GM21367 (cell line): ENCODE data around the gene RORC.
A peak's percentile ranks its signal among the peaks of the same experiment; 100 is the strongest.
"Not testable (repeated sequence)": the region's sequence is repeated elsewhere in the genome, so short reads cannot be mapped to it uniquely, and the experiment has no call there.

Source experiments
- ATAC-seq: cut with Tn5 transposase; IDR thresholded peaks from one replicate; pipeline ENCODE4 v1.9.1; 2021; ENCODE audit not compliant: unreplicated experiment

RORC gene

GRCh38 chr1:151807131-151807530 is 24.5 kb downstream of the RORC start:
- no peak for ATAC-seq

- no peak for ATAC-seq
Measured at GRCh38 chr1:151806170-151806569, 25.4 kb downstream of the RORC start.

GRCh38 chr1:151805066-151805820 is 26.4 kb downstream of the RORC start, which contains the start of gene LINGO4:
Gene LINGO4 (minus strand): TSS chr1:151805419. CDS start chr1:151802704, 2,715 bp downstream.
- no peak for ATAC-seq

- ATAC-seq, result no peak
Measured at GRCh38 chr1:151803915-151804314, 27.7 kb downstream of the RORC start.

GRCh38 chr1:151803164-151803563 is 28.4 kb downstream of the RORC start:
- no peak for ATAC-seq

GRCh38 chr1:151802372-151802771 is 29.2 kb downstream of the RORC start:
- no peak for ATAC-seq

GRCh38 chr1:151801846-151802245 is 29.8 kb downstream of the RORC start:
- no peak for ATAC-seq

- ATAC-seq, result no peak
Measured at GRCh38 chr1:151801310-151801820, 30.2 kb downstream of the RORC start.

GRCh38 chr1:151800830-151801229 is 30.8 kb downstream of the RORC start:
- ATAC-seq, result no peak

GRCh38 chr1:151799179-151800022 is 32.2 kb downstream of the RORC start:
- no peak for ATAC-seq

GRCh38 chr1:151798571-151798970 is 33.0 kb downstream of the RORC start:
- no peak for ATAC-seq

GRCh38 chr1:151790940-151791651 is 40.5 kb downstream of the RORC start:
- no peak for ATAC-seq

GRCh38 chr1:151790071-151790939 is 41.3 kb downstream of the RORC start, which contains the start of gene TDRKH:
Gene TDRKH (minus strand): TSS chr1:151790500. CDS start chr1:151783022, 7,478 bp downstream.
- peak; percentile 90 for ATAC-seq

GRCh38 chr1:151787689-151788088 is 43.9 kb downstream of the RORC start:
- no peak for ATAC-seq

- ATAC-seq, result no peak
Measured at GRCh38 chr1:151783796-151784195, 47.8 kb downstream of the RORC start.

GRCh38 chr1:151782741-151783140 is 48.9 kb downstream of the RORC start:
- ATAC-seq, result no peak

GRCh38 chr1:151782026-151782425 is 49.6 kb downstream of the RORC start:
- ATAC-seq, result not testable (repeated sequence)

GRCh38 chr1:151780736-151781135 is 50.9 kb downstream of the RORC start:
- ATAC-seq, result not testable (repeated sequence)

GRCh38 chr1:151779852-151780251 is 51.8 kb downstream of the RORC start:
- no peak for ATAC-seq

GRCh38 chr1:151777317-151777716 is 54.3 kb downstream of the RORC start:
- no peak for ATAC-seq
